HG03060 (cell line): Measurements from ENCODE around the gene RANBP10.

Experiments used
- ATAC-seq: cut with Tn5 transposase; IDR thresholded peaks from one replicate; pipeline ENCODE4 v1.9.1; 2021; ENCODE audit warnings: low read depth, moderate number of reproducible peaks; ENCODE audit not compliant: unreplicated experiment

Gene RANBP10

DNA sequence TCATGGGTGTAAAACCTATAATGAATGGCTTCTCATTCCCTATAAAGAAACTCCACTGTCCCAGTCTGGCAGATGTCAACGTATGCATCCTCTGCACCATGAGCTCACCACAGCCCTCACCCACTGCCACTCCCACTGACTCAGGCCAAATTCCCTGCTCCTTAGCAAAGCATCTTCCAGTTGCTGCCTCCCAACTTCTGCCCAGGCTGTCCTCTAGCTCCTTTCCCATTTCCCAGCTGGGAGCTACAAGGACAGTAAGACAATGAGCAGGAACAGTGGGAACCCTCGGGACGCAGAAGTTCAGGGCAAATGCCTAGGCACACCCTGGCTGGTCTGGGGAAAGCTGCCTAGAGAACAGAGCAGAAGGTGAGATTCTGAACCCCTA, 26.7 kb upstream of the RANBP10 start:
- no peak for ATAC-seq

DNA sequence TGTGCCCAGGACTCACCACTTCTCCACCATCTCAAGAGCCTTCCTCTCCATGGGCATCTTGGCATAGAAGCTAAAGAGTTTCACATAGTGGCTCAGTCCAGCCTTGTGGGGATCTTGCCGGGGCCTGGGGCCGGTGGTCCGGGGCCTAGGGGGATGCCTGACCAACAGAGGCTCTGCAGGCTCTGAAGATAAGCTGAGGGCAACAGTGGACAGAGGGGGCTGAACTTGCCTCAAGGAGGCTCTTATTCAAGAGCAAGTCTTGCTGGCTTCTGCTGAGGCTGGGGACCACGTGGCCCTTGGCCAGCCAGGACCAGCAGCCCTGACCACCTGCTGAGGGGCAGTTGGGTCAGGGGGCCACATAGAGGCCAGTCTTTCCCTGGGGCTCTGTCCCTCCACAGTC, 22.3 kb upstream of the RANBP10 start:
- ATAC-seq: no peak

DNA sequence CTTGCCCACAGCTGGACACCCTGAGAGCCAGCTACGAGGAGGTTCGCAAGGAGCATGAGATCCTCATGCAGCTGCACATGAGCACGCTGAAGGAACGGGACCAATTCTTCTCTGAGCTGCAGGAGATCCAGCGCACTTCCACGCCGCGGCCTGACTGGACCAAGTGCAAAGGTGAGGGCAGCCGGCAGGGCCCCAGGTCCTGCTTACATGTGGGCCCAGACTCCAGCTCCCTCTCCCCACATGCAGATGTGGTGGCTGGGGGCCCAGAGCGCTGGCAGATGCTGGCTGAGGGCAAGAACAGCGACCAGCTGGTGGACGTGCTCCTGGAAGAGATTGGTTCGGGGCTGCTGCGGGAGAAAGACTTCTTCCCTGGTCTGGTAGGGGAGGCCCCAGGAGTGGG, 19.5 kb upstream of the RANBP10 start:
- ATAC-seq: no peak

DNA sequence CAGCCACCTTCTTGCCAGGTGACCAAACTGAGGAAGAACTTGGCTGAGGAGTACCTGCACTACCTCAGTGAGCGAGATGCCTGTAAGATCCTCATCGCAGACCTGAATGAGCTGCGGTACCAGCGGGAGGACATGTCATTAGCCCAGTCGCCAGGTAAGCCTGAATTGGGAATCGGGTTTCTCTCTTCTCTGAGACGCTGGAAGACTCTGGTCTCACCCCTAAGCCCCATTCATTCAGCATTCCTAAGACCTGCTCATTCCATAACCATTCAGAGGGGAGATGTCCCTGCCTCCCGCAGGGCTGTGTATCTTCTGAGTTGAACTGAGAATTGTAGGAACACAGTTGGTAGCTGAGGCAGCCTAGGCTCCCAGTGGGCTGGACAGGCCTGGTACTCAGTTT, 18.8 kb upstream of the RANBP10 start:
- no peak for ATAC-seq

DNA sequence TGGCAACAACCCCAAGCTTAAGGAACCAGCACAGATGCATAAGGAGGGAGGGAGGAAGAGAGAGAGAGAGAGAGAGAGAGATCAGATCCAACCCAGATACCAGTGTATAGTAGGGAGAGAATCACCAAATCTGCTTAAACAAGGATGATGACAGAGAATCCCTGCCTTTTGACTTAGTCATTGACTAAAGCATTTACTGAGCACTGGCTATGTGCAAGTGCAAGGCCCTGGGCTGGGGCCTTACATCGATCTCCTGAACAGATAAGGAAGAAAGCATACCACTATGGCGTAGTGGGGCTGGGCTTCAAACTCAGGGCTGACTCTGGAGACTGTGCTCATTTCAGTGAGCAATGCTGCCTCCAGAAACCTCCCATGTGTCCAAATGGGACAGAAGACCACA, 16.2 kb upstream of the RANBP10 start:
- no peak for ATAC-seq

DNA sequence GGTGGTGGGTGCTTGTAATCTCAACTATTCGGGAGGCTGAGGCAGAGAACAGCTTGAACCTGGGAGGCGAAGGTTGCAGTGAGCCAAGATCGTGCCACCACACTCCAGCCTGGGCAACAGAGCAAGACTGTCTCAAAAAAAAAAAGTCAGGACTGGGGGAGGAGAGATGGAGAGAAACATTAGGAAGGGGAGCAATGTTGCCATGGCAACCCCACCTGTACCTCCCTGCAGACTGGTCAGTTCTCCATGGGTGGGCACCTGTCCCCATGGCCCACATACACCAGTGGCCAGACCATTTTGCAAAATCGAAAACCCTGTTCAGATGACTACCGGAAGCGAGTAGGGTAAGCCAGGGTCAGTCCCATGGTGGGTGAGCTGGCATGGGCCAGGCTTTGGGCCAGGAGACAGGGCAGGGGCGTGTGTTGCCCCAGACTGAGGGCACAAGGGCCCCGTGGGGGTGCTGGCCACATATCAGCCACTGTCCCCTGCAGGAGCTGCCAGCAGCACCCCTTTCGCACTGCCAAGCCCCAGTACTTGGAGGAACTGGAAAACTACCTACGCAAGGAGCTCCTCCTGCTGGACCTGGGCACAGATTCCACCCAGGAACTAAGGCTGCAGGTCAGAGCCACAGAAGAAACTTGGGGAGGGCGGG, 14.4 kb upstream of the RANBP10 start:
- ATAC-seq: no peak

DNA sequence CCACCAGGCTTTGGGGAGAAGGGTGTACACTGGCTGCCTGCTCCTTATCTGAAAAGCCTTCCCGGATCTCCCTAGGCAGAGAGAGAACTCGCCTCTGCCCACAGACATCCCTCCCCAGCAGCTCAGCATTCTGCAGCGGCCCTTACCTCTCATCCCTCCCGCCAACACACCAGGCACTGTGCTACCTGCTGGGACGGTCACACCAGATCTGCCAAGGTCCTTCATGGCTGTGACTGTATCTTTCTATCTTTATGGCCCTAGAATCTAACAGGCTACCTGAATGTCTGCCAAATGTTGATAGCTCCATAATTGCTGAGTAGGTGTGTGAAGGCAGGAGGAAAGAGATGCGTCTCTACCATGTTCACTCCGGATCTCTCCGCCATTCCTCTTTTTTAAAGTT, 8.2 kb upstream of the RANBP10 start:
- ATAC-seq: no peak

DNA sequence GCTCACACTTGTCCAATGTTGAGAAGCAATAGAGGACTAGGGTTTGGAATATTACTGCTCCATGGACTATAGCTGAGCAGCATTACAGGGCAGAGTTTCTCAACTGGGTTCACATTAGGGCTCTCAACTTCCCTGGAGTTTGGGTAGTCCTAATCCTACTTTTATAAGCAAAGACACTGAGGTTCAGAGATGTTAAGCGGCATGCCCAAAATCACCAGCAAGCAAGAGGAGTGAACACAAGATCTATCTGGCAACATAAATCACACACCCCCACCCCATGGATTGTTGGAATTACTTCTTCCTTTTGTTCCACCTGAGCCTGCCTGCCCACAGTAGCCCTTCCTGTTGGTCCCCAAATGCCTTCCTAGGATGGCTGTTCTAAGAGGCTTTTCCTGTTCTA, 5.5 kb upstream of the RANBP10 start:
- no peak for ATAC-seq

DNA sequence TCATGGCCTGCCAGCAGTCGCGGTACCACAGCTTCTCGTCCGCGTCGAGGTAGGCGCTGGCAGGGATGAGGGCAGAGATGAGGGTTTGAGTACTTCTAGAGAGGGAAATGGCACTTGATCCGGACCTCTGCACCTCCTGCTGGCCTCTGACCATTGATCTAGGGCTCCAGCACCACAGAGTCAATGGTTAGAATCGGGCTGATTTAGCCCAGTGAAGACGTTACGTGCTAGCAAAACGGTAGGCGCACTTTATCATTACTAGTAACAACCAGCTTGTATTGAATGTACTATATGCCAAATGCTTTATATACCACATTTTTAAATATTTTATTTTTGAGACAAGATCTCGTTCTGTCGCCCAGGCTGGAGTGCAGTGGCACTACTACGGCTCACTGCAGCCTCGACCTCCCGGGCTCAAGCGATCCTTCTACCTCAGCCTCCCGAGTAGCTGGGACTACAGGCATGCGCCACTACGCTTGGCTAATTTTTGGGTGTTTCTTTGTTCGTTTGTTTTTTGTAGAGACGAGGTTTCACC, 855 bp upstream of the RANBP10 start:
- ATAC-seq: no peak

DNA sequence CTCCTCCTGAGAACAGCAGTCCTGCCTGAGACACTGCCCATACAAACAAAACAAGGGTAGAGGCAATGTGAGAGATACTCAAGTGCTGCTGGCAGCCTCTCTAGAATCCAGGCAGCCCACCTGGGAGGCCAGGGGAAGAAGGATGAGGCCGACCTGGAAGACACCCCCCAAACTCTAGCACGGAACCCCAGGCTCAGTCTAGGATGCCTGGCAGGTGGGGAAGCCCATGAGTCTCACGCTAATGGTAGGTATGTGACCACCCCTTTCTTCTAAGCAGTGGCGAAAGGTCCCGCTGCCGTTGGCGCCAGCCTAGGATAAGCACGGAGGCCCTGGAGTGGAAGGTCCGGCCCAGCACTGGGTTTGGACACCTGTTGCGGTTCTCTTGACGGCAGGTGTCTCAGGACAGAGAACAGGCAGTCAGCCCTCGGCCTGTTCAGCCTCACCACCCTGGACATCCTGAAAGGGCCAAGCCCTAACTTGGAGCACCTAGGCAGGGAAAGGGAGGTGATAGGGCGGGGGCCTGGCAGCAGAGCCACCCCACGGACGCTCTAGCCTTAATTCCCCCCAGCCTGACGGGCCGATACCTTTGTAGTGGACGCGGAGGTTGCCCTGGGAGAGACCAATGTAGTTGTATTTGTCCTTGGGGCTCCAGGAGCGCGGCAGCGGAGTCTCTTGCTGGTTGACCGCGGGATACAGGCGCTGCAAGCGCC, 487 bp downstream of the RANBP10 start:
- ATAC-seq: no peak

DNA sequence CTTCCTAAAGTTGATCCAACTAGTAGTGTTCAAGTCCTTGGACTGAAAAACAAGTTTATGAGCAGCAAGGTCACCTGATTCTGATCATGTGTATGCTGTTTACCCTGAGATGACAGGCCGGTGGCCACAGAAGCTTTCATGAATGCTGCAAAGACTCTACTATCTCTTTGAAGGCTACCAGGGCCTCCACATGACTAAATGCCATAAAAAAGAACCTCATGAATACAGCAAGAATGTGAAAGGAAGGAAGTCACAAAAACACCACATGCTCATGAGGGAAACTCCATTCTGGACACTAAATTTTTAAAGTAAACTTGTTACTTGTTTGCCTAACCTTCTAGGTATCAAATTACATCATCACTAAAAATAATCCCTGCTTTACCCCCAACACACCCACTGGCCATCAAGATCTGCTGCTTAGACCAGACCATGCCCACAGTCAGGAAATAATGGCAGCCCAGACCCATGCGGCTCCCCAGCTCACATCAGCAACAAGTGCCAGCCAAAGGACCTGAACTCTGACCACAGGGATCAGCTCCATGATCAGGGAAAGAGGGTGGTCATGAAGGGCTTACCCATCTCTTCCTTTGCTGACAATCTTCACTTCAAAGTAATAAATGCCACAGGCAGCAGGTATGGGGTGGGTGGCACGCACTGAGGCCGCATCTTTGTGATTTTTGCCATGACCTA, 1.4 kb downstream of the RANBP10 start:
- ATAC-seq: no peak

DNA sequence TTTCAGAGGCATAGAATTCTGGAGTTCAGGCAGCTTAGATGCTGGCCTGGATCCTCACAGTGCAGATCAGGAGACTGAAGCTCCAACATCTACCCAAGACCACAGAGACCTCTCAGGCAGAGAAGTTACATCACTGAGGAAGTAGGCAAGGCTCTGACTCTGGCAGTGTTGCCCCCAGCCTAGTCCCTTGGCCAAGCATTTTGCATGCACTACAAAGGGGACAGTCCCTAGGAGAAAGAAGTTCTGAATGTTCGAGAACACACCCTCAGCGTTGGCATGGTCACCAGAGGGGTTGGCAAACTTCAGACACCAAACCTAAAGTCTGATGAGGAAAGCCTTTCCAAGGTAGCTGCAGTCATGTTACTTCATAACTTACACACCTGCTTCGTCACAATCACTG, 2.5 kb downstream of the RANBP10 start:
- no peak for ATAC-seq

DNA sequence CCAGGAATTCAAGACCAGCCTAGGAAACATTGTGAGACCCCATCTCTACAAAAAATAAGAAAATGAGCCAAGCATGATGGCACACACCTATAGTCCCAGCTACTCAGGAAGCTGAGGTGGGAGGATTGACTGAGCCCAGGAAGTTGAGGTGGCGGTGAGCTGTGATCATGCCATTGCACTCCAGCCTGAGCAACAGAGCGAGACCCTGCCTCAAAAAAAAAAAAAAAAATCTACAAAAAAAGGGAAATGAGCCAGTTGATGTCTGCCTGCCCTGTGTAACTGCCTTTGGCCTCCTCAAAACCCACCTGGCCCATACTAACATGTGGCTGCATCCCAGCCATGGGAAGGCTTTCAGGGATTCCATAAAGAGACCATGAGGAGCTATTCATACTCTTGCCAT, 4.5 kb downstream of the RANBP10 start:
- no peak for ATAC-seq

DNA sequence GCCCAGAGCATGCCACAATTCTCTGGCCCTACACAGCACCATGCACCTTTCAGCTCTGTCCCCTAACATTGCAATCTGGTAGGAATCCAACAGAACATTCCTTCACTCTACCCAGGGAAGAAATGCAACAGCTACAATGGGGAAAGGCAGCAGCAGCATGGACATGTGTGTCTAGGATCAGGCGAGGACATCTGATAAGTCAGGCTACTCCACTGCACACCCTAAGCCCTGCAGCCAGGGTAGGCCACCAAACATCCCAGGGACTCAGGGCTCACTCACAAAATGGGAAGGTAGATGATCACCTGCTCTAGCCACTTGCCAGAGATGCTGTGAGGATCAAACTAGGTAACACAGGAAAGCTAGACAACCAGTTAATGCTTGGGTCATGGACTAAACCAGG, 5.1 kb downstream of the RANBP10 start:
- no peak for ATAC-seq

DNA sequence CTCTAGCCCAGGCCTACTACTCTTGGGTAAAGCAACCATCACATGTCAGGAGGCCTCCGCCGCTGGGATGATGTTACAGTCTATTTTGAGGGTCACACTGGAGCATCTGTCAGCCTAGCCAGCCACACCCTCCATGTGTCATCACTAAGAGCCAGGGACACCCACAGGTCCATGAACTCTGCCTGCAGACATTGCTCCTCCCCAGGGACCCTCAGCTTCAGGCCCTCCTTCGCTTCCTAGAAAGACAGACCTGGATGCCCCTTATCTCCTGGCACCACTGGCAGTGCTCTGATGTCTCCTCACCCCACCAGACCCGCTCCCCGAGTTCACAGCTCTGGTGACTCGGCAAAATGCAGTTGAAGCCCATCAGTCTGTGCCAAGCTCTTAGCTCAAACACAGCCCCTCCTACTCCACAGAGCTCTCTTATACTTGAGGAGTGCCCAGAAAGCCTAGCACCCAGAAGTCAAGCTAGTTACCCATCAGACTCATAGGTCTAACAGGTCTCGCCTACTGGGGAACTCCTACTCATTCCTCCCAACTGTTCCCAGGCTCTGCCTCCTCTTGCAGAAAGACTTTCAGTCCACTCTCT, 5.9 kb downstream of the RANBP10 start:
- ATAC-seq: no peak

DNA sequence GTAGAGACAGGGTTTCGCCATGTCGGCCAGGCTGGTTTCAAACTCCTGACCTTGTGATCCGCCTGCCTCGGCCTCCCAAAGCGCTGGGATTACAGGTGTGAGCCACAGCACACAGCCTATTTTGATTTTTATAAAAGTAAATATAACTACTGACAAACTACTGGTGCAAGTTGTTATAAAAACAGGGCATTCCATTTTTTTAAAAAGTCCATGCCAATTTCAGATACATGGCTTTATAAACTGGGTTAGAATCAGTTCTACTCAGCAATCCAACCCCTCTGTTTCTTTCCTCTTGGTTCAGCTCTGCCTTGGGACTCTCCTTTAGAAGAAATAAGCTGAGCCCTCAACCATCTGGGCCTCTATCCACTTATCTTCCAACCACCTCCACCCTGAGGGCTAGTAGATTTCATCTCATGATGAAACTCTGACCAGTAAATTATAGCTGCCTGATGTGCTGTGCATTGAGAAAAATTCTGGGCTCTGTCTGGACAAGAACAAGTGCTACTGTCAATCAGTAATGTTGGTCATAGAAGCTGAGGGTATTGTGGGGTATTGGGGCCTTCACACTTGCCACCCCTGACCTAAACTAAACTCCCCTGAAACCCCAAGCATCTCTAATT, 10.2 kb downstream of the RANBP10 start:
- no peak for ATAC-seq

DNA sequence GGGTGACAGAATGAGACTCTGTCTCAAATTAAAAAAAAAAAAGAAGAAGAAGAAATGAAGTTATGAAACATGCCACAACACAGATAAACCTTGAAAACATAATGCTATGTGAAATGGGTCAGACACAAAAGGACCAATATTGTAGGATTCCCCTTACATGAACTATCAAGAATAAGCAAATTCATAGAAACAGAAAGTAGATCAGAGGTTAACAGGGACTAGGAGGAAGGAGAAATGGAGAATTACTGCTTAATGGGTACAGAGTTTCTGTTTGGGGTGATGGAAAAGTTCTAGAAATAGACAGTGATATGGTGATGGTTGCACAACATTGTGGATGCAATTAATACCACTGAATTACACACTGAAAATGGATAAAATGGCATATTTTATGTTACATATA, 16.3 kb downstream of the RANBP10 start:
- ATAC-seq: no peak

DNA sequence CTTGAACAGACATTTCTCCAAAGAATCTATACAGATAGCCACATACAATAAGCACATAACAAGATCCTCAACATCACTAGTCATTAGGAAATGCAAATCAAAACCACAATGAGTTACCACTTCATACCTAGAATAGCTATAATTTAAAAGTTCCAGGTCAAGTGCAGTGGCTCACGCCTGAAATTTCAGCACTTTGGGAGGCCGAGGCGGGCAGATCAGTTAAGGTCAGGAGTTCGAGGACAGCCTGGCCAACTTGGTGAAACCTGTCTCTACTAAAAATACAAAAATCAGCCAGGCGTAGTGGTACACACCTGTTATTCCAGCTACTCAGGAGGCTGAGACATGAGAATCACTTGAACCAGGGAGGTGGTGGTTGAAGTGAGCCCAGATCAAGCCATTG, 19.9 kb downstream of the RANBP10 start:
- ATAC-seq: no peak

DNA sequence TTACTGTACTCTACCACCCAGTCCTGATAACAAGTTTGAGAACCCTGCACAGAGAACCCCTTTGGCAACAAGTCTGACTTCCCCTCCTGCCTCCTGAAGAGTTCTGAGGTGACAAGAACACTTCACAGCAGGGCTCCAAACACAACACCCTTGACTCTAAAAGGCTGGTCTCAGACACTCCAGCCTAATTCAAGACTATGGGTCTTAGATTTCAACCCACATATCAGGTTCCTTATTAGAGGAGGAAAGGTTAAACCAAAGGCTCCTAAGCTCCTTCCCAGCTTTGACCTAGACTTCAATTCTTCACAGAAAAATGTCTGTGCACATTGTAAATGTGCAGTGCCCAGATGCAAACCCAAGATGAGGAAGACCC, 23.0 kb downstream of the RANBP10 start:
- no peak for ATAC-seq

DNA sequence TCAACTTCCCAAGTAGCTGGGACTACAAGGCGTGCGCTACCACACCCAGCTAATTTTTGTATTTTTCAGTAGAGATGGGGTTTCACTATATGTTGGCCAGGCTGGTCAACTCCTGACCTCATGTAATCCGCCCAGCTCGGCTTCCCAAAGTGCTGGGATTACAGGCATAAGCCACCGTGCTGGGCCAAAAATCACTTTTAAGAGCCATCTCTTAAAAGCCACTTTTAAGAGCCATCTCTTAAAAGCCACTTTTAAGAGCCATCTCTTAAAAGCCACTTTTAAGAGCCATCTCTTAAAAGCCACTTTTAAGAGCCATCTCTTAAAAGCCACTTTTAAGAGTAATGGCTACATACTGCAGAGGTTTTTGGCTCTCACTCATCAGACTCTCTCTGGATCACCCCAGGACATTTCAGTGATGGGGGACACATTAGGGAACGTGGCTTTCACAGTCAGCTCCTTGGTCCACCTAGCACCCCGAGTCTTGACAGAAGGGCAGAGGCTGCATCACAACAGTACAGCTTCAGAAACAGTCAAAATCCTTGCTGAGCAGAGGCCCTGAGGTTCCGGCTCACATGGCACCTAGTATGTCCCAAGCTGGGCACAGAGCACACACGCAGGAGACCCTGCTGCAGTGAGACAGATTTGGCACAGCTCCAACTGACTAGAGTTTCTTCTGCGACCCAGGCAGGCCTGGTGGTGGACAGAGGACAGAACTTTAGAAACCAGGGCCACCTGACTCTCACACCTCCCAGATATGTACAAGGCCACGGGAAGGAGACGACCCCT, 23.6 kb downstream of the RANBP10 start:
- no peak for ATAC-seq
